Activated CD8-positive, alpha-beta memory T cell treated with anti-CD3 and anti-CD28 coated beads for 24 hours (primary cell): ENCODE measurements around the gene CD5L.

Source experiments
- DNase-seq: peaks from one replicate; pipeline ENCODE4 v3.0.0-alpha.2; 2020

Gene CD5L

GRCh38 chr1:157841708-157842107 lies at the start of gene CD5L:
Gene CD5L, minus strand, starts transcription at chr1:157841808. Its CDS starts 107 bp downstream, at chr1:157841701.
- no peak for DNase-seq

- DNase-seq: no peak
Observed at GRCh38 chr1:157882580-157882979, 41.0 kb upstream of the CD5L start.

DNA sequence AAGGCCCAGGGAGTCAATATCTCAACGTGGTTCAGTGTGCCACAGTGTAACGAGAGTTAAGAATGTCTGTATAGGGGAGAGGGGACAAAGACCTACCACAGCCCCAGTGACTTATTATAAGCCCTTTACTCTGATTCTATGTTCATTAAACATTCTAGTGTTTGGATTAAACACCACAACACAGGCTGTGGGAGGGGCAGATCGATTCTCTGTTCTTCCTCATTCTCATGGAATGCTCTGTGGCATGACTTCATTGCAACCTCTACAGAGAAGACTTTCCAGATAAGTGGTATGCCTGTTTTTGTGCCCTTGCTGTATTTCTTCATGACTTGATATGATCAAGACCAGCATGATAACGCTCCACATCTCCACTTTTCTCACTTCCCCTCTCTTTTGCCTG lies 39.0 kb upstream of the CD5L start:
- DNase-seq: no peak

DNA sequence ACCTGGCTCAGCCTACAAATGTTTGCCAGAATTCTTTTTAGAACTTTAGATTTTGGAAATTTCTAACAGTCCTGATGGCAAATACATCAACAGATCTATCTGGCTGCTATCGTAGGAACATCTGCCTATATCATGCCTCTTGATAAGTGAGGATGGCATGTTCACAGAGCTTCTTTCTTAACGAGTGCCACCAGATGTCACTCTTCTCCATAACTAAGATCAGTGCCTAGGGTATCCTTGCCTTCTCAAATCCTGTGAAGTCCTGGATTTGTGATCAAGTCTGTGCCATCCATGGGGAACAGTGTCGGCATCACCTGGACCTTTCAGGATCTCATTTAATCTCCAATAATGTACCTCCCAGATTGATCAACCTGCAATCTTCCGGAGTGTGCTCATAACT lies 36.5 kb upstream of the CD5L start:
- no peak for DNase-seq

DNA sequence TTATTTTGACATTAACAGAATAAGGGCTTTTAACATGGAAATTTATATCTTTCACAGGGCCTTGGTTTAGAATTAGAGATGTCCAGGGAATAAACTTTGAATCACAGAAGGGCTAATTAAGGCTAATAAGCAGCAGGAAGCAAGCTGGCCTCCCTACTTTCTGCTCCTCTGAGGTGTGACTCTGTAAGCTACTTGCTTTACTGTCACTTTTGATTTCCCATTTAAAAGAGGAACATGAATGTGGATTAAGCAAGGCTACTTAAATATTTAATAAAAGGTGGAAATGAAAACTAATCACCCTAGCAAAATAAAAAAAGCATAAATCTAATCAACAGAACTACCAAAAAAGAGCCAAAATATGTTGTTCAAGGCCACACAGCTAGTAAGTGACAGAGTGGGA lies 28.9 kb upstream of the CD5L start:
- DNase-seq: no peak

DNA sequence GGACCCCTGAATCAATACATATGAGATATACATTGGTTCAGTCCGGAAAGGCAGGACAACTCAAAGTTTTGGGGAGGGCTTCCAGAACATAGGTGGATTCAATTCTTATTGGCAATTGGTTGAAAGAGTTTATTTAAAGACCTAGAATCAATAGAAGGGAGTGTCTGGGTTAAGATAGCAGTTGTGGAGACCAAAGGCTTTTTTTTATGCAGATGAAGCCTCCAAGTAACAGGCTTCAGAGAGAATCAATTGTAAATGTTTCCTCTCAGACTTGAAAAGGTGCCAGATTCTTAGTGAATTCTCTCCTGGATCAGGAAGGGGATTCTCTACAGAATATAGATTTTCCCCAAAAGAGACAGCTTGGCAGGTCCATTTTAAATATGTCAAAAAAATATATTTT lies 27.0 kb upstream of the CD5L start:
- DNase-seq: no peak

DNA sequence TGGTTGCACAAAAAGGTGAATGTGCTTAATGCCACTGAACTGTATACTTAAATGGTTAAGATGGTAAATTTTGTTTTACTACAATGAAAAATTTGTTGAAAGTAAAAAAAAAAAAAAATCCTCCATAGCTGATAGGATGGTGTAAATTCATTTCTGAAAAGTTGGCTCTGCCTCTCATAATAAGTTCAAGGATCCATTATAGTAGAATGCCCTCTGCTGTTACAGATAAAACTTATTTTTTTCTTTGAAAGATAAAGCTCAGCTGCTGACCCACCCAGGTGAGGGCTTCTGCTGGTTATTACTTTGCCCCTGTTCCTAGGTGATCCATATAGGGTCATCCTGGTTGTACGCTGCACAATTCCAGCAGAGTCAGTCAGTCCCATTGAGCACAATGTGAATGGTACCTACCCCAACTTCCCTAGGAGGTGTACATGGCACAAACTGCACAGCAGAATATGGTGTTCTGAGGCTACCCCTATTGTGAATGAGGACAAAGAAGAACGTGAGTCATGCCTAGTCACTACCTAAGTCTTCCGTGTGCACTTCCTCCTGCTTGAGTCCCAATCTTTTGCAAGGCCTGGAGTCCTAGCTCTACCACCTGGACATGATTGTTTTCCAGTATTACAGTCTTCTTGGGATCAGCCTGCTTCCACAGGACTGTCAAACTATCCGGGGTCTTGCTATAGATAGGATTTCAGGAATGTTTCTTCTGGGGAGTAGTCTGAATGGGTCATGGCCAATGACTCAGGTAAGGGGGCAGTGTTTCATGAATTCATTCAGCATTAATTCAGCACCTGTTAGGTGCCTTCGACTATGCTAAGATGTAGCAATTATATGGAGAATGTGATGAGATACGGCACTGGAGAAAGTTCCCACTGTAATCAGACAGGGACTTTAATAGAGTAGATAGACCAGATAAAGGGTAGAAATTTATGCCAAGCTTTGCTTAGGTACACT lies 20.8 kb upstream of the CD5L start:
- no peak for DNase-seq

- no peak for DNase-seq
Observed at GRCh38 chr1:157856538-157856937, 14.9 kb upstream of the CD5L start.

DNA sequence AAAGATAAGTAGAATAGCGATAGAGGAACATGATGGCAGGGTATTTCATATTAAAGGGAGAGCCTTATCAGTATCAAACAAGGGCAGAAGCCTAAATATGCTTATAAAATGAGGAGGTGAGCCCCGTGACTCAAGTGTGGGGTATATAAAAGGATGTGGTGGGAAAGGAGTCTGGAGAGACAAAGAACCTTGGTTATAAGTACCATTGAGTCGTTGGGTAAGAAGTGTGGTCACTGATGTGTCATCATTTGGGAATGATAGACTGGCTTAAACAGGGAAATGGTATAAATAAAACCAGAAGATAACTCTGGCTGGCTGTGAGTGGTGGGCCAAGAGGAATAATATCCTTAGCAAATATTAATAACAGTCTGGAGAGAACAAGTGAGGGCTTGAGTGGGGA lies 10.9 kb upstream of the CD5L start:
- DNase-seq: no peak

DNA sequence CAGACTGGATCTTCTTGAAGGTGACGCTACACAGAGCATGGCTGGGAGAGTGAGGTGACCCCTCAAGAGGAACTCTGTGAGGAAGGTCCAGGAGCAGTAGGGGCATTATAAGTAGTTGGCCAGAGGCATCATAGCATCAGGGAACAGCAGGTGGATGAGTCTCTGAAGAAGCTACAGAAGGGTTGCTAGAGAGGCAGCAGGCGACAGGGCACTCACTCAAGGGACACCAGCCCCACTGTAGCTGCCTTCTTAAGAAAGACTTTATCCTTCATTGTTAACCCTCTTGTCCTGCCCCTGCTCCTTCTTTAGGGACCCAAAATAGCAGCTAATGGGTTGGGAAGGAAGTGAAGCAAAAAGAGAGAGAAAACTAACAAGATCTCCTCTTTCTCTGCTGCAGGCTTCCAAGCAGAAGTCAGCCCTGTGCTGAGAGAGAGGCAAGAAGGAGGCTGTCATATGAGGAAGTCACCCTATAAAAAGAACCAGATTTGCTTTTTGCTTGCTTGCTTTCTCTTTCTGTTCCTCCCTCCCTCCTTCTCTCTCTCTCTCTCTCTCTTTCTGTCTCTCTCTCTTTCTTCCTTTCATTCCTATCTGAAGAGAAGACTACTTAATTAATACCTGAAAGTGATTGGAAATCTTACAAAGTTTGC lies 7.7 kb upstream of the CD5L start:
- DNase-seq: no peak

DNA sequence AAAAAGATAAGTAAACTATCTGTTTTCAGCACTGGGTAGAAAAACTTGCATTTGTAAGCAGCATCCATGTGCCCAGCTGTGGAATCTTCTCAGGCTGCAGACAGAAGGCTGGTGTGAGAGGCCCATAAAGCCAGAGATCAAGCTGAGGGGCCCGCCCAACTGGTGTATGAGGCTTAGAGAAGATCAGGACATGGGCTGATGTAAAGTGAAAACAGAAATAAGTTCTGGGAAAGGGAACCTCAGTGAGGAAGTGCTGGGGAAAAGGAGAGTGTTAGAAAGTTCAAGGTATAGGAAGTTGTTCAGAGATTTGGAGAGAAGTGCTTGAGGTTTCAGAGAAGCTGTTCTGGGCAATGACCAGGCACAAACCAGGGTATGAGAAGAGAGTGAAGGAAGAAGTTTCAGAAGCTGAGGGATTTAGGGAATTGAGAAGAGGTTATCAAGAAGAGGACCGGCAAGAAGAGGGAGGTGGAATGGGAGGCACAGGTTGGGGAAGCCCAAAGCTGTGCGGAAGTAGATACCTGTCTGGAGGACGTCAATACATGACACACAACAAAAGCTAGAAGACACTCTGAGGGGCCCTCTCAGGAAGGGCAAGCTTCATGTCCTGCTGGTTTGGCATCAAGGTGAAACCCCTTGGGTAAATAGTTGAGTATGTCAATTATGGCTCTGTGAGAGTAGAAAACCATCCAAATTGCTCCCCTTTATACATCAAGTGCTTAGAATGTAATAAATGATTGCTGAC lies 2.7 kb upstream of the CD5L start:
- DNase-seq: no peak

DNA sequence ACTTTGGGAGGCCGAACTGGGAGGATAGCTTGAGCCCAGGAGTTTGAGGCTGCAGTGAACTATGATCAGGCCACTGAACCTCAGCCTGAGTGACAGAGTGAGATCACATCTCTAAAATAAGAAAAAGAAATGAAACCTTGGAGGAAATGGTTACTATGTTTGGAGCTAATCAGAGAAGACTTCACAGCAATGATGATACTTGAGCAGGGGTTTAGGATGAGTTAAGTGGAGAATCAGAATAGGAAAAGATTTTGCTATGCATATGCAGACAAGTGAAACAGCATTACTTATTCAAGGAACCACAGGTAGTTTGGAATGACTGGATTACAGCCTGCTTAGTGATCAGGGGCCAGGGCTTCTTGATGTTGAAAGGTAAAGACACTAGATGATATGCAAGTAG lies 1.3 kb upstream of the CD5L start:
- no peak for DNase-seq

- DNase-seq: no peak
Observed at GRCh38 chr1:157838966-157839365, 2.6 kb downstream of the CD5L start.

DNA sequence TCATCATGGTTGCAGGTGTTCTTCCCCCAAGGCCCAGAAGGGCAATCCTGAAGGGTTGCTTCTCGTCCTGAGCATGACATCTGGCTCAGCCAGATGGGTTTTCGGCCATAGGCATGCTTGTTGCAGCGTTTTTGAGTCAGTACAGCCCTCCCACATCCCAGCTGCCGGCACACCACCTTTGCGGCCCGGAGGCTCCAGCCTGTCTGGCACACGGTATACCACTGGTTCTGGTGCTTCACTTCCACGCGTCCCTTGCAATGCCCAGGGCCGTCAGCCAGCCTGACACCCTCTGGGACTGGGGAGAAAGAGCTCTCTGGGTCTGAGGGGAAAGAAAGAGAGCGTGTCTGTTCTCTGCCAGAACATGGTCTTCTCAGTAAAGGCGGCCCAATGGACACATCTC lies 7.2 kb downstream of the CD5L start:
- no peak for DNase-seq

DNA sequence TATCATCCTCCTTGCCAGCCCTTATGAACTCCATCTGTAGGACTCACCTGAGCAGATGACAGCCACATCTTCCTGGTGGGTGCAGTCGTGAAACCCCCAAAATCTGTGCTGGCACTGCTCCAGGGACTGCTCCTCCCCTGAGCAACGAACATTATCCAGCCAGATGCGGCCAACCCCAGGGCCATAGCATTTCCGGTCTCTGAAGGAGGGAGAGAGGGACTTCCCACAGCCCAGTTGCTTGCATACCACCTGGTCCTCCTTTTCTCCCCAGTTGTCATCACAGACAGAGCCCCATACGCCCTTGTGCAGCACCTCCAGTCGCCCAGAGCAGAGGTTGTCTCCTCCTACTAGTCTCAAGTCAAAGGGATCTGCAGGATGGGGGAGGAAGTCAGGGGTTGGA lies 8.5 kb downstream of the CD5L start:
- DNase-seq: no peak

DNA sequence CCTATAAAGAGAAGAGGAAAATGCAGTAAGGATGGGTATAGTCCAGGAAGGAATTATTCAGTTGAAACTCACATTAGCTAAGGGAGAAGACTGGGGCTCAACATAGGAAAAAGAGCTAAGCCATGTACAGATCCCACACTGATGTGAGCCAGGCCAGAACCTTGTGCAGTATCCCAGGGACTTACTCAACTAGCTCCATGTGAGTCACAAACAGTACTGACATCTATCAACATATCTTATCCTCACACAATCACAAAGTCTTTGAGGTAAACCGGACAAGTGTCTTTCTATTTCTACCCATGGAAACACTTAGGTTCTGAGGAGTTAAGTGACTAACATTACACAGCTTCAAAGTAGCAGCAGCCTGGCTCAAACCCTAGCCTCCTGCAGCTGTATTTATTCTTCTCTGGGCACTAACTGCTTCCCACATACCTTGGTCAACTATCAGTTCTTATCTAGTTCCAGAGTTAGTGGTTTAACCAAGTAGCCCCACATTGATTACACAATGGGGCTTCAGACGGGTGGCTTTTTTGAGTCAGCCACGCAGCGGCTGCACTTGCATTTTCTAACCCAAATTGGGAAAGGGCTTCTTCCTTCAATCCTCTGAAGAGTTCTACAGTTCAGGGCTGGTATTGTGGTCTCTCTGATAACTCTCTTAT lies 9.5 kb downstream of the CD5L start:
- no peak for DNase-seq

GRCh38 chr1:157830887-157831286 lies 10.7 kb downstream of the CD5L start:
- DNase-seq: no peak

- DNase-seq: no peak
Observed at GRCh38 chr1:157829711-157830110, 11.9 kb downstream of the CD5L start.

DNA sequence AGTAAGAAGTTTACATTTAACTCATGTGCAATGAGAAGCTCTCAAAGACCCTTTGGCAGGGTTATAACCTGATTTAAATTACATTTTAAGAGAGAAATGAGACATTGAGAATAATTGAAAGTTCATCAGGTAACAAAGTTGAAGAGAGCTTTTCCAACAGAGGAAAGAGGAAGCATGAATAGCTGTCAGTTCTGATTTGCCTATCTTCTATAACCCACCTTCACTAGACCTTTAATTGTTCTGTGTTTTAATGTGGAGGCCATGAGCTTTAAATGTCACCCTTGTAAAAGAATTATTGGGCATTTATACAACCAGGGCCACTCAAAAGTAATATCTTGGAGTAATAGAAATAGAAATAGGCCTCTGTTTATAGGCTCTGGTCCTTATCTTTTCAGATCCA lies 12.4 kb downstream of the CD5L start:
- no peak for DNase-seq

- no peak for DNase-seq
Observed at GRCh38 chr1:157820299-157820698, 21.3 kb downstream of the CD5L start.

GRCh38 chr1:157819896-157820295 lies 21.7 kb downstream of the CD5L start, which contains the start of gene FCRL1:
Gene FCRL1, minus strand, starts transcription at chr1:157820120. Its CDS starts 83 bp downstream, at chr1:157820037.
- DNase-seq: no peak

DNA sequence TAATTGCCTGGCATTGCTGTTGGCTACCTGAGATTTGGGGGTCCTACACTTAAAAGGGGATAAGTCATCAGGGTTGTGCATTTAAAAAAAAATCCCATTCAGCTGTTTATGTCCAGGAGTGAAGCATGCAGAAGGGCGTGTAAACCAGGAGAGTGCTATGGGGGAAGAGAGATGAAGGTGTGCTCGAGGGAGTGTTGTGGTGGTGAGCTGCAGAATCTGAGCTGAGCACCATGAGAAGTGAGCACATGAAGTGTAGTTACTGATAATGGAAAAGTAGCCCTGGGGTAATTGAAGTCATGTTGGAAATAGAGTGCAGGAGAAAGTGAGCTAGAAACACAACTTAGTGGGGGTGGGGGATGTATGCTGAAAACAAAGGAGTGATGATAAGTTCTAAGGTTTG lies 22.4 kb downstream of the CD5L start:
- no peak for DNase-seq

DNA sequence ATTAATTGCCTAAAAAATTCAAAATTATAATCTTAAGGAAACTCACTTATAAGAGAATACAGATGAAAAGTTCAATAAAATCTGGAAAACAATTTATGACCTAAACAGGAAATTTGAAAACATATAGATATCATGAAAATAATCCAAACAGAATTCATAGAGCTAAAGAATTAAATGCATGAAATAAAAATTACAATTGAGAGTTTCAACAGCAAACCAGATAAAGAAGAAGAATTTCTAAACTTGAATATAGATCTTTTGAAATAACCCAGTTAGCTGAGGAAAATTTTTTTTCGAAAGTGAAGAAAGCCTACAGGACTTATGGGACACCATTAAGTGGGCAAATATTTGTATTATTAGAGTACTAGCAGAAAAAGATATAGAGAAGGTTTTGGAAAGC lies 28.3 kb downstream of the CD5L start:
- no peak for DNase-seq
